HG03342 (cell line): ENCODE data around the gene SH3TC1.

Source experiments
- ATAC-seq: cut with Tn5 transposase; IDR thresholded peaks from one replicate; pipeline ENCODE4 v1.9.1; 2021; ENCODE audit warnings: mild to moderate bottlenecking, moderate library complexity; ENCODE audit not compliant: unreplicated experiment

Gene SH3TC1

DNA sequence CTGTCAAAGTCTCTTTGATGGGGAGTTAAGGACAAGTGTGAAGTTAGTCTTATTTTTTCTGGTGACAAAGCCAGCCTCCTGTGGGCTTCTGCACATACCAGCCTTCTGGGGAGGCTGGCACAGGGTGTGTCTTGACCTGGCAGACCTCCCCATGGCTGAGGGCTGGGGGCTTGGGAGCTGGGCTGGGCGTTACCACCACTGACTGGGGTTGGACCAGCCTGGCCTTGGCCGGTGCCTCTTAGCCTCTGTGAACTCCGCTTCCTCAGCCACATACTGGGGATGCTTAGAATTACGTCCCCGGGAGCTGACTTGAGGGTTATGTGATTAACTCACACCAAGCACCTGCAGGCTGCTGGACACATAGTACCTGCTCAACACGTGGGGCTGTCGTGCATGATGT, 14.0 kb downstream of the SH3TC1 start:
- ATAC-seq, result no peak

DNA sequence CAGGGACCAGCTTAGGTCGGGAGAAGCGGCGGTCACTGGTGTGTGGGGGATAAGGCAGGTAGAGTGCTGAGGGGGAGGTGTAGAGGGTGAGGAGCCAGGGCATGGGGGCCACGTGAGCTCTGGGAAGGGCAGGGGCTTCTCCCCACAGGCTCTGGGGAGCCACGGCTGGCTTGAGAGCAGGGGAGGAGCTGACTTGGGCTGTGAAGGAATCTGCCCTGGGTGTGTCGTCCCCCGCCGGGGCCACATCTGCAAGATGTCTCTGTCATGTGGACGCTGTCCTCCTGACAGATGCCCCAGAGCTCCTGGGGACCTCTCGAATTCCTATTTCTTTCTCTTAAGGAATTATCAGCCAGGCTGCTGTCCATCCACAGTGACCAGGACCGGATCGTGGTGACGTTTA, 15.0 kb downstream of the SH3TC1 start:
- no peak for ATAC-seq

DNA sequence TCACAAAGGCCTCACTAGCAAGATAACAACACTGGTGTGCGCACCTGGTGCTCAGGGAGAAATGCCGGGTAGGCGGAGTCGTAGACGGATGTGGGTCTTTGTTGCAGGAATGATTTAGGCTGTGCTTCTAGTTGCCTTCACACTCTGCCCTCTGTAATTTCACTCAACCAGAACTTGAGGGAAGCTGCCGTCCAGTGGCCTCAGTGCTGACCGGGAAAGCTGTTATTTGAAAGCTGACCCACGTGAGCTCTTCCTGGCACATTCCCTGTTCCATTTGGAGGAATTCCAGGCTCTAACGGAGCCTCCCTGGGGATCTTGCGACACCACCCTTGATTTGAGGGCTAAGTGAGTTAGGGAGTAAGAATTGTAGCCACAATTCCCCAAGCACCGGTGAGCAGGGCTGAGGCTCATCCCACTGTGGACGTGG, 15.9 kb downstream of the SH3TC1 start:
- ATAC-seq, result no peak

- ATAC-seq, result no peak
Measured at GRCh38 chr4:8215641-8216442, 16.8 kb downstream of the SH3TC1 start.

GRCh38 chr4:8216443-8217245, 17.6 kb downstream of the SH3TC1 start:
- no peak for ATAC-seq

DNA sequence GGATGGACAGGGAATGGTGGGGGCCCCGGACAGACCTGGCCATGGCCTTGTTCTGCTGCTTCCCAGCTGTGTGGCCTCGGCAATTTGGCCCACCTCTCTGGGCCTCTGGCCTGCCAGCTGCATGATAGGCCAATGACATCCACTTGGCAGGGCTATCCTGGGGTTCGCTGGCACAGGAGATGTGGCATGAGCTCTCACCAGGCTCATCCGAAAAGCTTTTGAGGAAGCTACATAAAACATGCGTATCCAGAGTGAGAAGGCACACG, 18.1 kb downstream of the SH3TC1 start:
- no peak for ATAC-seq

DNA sequence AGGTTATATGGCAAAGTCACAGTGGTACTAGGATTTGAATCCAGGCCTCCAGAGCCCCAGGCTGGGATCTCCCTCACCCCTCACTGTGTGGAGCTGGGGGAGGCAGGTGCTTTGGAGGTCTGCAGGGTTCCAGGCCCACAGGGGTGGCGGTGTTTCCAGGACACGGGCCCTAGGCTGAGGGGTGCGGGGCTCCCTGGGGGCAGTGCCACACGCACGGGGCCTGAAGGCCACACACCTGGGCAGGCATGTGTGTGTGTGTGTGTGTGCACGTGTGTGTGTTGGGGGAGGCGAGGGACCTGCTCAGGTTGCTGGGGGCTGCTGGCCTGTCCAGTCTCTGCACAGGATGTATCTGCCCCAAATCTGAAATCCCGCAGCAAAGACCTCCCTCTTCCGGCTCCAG, 18.8 kb downstream of the SH3TC1 start:
- ATAC-seq, result no peak

DNA sequence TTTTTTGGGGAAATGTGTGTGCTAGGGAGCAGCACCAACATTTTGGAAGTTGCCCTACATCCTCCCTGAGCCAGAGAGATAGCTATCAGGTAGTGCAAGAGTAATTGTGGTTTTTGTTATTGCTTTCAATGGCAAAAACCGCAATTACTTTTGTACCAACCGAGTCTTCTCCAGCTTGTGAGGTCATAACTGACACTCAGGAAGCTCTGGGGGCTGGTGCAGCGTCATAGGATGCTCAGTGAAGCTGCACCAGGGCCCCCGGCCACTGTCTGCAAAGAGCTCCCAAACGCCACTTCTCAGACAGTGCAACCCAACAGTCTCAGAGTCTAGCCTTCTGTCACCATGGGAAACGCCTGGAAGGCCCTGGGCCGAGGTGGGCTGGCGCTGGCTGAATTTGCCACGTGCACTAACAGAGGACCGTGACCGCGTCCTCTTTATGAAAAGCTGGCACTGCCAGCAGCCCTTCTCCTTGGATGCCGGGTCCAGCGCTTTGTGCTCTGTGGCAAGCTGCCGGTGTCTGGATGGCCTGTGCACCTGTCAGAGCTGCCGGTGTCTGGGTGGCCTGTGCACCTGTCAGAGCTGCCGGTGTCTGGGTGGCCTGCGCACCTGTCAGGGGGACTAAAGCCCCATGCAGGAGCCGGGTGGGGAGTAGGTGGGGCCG, 19.4 kb downstream of the SH3TC1 start:
- no peak for ATAC-seq

DNA sequence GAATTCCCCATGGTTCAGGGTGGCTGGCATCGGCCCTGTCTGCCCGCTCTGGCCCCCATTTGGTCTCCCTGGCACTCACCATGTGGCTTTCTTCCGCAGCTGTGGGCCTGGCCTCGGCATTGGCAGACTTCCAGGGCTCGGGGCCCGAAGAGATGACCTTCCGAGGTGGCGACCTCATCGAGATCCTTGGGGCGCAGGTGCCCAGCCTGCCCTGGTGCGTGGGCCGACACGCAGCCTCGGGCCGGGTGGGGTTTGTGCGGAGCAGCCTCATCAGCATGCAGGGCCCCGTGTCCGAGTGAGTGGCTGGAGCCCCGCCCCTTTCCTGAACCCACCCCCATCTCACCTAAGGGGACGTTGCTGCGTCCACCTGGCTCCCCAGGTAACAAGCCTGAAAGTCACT, 20.1 kb downstream of the SH3TC1 start:
- no peak for ATAC-seq

DNA sequence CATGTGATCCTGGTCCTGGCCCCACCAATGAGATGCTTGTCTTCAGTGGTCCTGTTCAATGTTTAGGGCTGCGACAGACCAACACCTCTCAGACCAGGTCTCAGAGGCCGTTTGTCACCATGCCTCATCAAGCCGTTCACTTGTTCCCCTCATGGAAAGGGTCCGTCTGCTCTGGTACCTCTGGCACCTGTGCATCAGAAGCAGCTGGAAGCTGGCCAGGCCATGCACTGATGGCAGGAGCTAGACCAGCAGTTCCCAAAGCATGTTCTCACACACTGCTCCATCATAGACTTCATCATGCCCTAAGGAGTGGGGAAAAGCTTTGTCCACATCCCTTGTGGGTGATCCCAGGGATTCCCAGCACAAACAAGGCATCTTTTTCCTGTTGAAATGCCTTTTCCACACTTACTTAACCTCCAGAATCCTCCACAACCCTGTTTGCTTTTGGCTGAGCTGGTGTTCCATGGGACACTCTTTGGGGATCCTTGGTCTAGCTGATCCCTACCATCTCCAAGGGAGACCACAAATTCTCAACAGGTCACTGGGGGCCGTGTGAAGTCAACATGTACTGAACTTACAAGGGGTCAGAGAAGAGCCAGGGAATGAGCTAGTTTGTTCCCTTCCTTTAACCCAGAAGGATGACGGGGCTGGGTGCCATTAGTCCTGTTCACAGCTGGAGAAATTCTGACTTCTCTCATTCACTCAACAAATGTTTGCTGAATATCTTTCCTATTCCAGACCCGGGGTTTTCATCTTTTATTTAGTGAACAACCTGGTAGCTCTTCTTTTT, 21.8 kb downstream of the SH3TC1 start:
- ATAC-seq, result no peak

GRCh38 chr4:8221476-8221875, 22.4 kb downstream of the SH3TC1 start:
- no peak for ATAC-seq

DNA sequence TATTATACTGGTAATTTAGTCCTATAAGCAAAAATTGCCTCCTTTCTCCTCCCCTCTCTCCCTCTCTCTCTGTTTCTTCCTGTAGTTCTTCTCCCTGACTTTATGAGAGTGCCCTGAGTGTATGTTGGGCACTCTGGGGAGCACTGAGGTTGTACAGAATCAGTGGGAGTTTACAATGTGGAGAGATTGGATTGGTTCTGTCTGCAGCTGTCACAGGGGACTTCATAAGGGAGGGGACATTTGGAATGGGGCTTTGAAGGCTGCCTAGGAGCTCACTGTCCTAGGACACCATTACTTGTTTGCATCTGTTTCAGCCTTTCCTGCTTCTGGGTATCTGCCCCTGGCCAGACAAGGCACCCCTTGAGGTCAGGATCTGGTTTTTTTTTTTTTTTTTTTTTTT, 22.9 kb downstream of the SH3TC1 start:
- no peak for ATAC-seq

DNA sequence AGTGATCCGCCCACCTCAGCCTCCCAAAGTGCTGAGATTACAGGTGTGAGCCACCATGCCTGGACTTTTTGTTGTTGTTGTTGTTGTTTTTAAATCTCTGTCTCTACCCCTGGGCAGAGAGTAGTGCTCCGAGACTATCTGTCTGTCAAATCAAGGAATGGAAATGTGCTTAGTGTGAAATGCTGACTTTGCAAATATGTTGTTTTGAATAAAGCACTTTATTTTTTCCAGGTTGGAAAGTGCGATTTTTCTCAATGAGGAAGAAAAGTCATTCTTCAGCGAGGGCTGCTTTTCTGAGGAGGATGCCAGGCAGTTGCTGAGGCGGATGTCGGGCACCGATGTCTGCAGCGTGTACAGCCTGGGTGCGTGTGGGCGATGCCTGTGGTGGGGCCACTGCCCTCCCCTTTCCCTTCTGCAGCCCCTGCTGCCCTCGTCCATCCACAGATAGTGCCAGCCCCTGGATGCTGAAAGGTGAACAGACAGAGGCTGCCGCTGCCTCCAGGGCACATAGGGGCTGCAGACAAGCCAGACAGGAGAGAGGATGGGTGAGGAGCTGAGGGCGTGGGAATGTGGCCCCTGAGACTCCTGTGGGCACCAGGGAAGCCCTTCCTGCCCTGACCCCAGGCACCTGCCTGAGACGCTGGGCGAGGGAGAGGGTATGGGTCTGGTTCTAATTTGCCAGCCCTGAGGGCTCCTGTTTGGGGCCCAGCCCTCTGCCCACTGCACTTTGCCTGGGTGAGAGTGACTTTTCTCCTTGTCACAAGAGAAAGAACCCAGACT, 23.7 kb downstream of the SH3TC1 start:
- ATAC-seq, result no peak

DNA sequence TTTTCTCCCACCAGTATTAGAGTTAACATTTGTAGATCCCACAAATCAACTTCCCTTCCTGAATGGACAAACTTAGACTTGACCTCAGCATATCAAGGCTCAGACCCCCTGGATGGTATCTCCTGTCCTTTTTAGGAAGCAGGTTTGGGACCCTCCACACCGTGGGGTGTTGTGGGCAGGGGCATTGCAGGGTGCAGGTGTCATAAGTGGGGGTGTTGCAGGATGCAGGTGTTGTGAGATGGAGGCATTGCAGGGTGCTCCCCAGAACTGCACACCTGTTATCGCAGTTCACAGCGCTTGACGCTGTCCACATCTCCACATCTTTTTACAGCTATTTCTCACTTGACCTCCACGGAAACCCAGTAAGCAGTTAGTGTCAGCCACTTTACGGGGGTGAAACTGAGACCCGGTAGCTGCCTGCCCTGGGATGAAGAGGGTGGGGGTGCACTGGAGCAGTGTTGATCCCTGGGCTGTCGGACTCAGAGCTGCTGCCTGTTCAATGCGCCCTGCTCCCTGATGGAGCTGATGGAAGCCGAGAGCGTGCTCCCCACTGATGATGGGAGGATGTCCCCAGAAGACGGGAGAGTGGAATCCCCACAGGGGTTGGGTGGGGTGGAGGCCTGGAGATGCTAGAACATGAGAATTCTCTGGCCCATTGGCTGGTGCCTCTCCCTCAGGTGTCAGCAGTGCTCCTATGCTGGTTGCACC, 25.3 kb downstream of the SH3TC1 start:
- ATAC-seq, result no peak

GRCh38 chr4:8224975-8225625, 26.0 kb downstream of the SH3TC1 start:
- ATAC-seq, result no peak

GRCh38 chr4:8225706-8226443, 26.8 kb downstream of the SH3TC1 start:
- ATAC-seq, result no peak

- ATAC-seq, result no peak
Measured at GRCh38 chr4:8227201-8227770, 28.2 kb downstream of the SH3TC1 start.

- no peak for ATAC-seq
Measured at GRCh38 chr4:8227771-8228318, 28.8 kb downstream of the SH3TC1 start.
